Measurements from ENCODE around the gene RBM8A. TPM values are rescaled to one million over a fixed set of nuclear protein-coding genes. Genes with fewer than 3 reads are reported as not detected.

RBM8A gene
- total and polyA plus RNA-seq, 9 of the 15 experiments (the other 6 are each of a cell fraction or from before 2014, with no cell fraction given): 215 to 1,035 (median 291) TPM

GRCh38 chr1:145927063-145927886 lies at the start of gene RBM8A (continued):
- TF ChIP-seq AFF1 (IDR thresholded peaks at IDR 0.05; ENCODE audit: low read depth in 1 of 2, partially characterized antibody in 2 of 2): peak; percentile 79 to 94
- peak; percentile 17 for TF ChIP-seq SP2 (IDR thresholded peaks at IDR 0.05; ENCODE audit: extremely low read depth, low read depth, low read length, poor library complexity, severe bottlenecking)
- no peak for TF ChIP-seq TEAD2 (tag; IDR thresholded peaks at IDR 0.05)
- peak in 1 of 2 experiments; percentile 4; a peak in 1 of 4 replicates for TF ChIP-seq TBL1XR1 (IDR thresholded peaks at IDR 0.05; ENCODE audit: low read length in 2 of 2)
- no peak for TF ChIP-seq CEBPG (CRISPR knock-in tag; IDR thresholded peaks at IDR 0.05)
- TF ChIP-seq CEBPG (tag; conservative IDR thresholded peaks at IDR 0.05 in 1 of 2, IDR thresholded peaks at IDR 0.05 in 1 of 2): peak in 1 of 2 experiments; percentile 52; a peak in 1 of 4 replicates
- peak; percentile 17; the same call in 1 of the 2 replicates for TF ChIP-seq DMBX1 (CRISPR knock-in tag; IDR thresholded peaks at IDR 0.05; ENCODE audit: borderline replicate concordance)
- peak; percentile 90 for TF ChIP-seq CREB1 (IDR thresholded peaks at IDR 0.05)
- TF ChIP-seq CREB1 (CRISPR knock-in tag; IDR thresholded peaks at IDR 0.05): peak; percentile 74
- no peak for TF ChIP-seq RBM14 (IDR thresholded peaks at IDR 0.05; ENCODE audit: borderline replicate concordance, insufficient read depth, low read depth, low read length)
- TF ChIP-seq MIER1 (IDR thresholded peaks at IDR 0.05; ENCODE audit: low read depth): peak; percentile 71; the same call in 1 of the 2 replicates
- TF ChIP-seq PHB2 (IDR thresholded peaks at IDR 0.05; ENCODE audit: low read depth): peak; percentile 53; the same call in 1 of the 2 replicates
- TF ChIP-seq ARNT (IDR thresholded peaks at IDR 0.05): peak; percentile 91 to 96
- TF ChIP-seq ZBTB49 (CRISPR knock-in tag; IDR thresholded peaks at IDR 0.05; ENCODE audit: borderline replicate concordance): 0 out of 2 replicates have a peak, but pooled peaks have one; percentile 72

Data from K562 (cell line).